GM18526 (cell line): ENCODE data around the gene TBC1D17.

Experiments used
- POLR2A ChIP-seq: IDR thresholded peaks from 3 replicates; pipeline ENCODE4 v1.6.1; 2011; ENCODE audit not compliant: insufficient read length; ENCODE audit errors: extremely low read depth

The TBC1D17 gene

GRCh38 chr19:49855277-49855675, 22.2 kb upstream of the TBC1D17 start:
- no peak for TF ChIP-seq POLR2A

GRCh38 chr19:49855676-49856573, 21.6 kb upstream of the TBC1D17 start:
- peak; percentile 26 for TF ChIP-seq POLR2A

- no peak for TF ChIP-seq POLR2A
These were observed 20.9 kb upstream of the TBC1D17 start for GRCh38 chr19:49856574-49857021.

GRCh38 chr19:49857061-49857837, 20.3 kb upstream of the TBC1D17 start:
- peak; percentile 6 for TF ChIP-seq POLR2A

- peak; percentile 4 for TF ChIP-seq POLR2A
These were observed 19.7 kb upstream of the TBC1D17 start for GRCh38 chr19:49857838-49858087.

GRCh38 chr19:49858088-49858985, 19.2 kb upstream of the TBC1D17 start:
- TF ChIP-seq POLR2A, result no peak

GRCh38 chr19:49859682-49860335, 17.7 kb upstream of the TBC1D17 start:
- no peak for TF ChIP-seq POLR2A

- TF ChIP-seq POLR2A, result no peak
These were observed 17.0 kb upstream of the TBC1D17 start for GRCh38 chr19:49860336-49861102.

GRCh38 chr19:49861107-49861506, 16.4 kb upstream of the TBC1D17 start:
- TF ChIP-seq POLR2A, result no peak

- TF ChIP-seq POLR2A, result no peak
These were observed 15.7 kb upstream of the TBC1D17 start for GRCh38 chr19:49861541-49862378.

- TF ChIP-seq POLR2A, result no peak
These were observed 14.9 kb upstream of the TBC1D17 start for GRCh38 chr19:49862391-49863253.

- TF ChIP-seq POLR2A, result no peak
These were observed 14.1 kb upstream of the TBC1D17 start for GRCh38 chr19:49863254-49863934.
